Measurements from ENCODE around the gene FAM114A1.
"Not testable (repeated sequence)": the region's sequence is repeated elsewhere in the genome, so short reads cannot be mapped to it uniquely, and the experiment has no call there.

FAM114A1 gene

DNA sequence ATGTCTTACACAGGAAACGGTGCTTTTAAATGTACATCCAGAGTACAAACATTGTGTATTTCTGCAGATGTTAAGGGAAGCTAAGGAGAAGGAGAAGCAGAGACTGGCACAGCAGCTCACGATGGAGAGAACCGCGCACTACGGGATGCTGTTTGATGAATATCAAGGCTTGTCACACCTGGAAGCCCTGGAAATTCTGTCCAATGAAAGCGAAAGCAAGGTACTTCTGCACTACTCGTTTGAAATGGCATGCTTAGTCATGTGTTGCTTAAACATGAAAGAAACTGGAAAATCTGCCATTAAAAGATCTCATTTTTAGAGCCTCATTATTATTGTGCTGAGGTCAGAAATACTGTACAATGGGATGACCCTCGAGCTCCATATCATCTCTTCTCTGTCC lies 47.2 kb downstream of the FAM114A1 start:
- no peaks in the 10 kb centered on the region for H3K9me3 ChIP-seq
- H3K4me1 ChIP-seq: peaks cover 23% of the 10 kb centered on the region
- TF ChIP-seq Cebpa-rat (IDR thresholded peaks at IDR 0.05): no peak
- peak overlapping the region; percentile 10 for H3K4me2 ChIP-seq
- no peak overlapping the region for H3K27ac ChIP-seq
- H3K4me3 ChIP-seq: no peak overlapping the region
- H3K36me3 ChIP-seq: no peaks in the 10 kb centered on the region
- H4K20me1 ChIP-seq: no peaks in the 10 kb centered on the region
- no peaks in the 10 kb centered on the region for H3K27me3 ChIP-seq
- no peak overlapping the region for H3K9ac ChIP-seq

- not testable (repeated sequence) for H3K36me3 ChIP-seq, H4K20me1 ChIP-seq, H3K4me2 ChIP-seq, H3K27ac ChIP-seq, H3K9ac ChIP-seq, H3K9me3 ChIP-seq, H3K27me3 ChIP-seq, H3K4me3 ChIP-seq
- peaks cover 30% of the 10 kb centered on the region for H3K4me1 ChIP-seq
Measured at GRCh38 chr4:38916267-38916666, 48.7 kb downstream of the FAM114A1 start.

DNA sequence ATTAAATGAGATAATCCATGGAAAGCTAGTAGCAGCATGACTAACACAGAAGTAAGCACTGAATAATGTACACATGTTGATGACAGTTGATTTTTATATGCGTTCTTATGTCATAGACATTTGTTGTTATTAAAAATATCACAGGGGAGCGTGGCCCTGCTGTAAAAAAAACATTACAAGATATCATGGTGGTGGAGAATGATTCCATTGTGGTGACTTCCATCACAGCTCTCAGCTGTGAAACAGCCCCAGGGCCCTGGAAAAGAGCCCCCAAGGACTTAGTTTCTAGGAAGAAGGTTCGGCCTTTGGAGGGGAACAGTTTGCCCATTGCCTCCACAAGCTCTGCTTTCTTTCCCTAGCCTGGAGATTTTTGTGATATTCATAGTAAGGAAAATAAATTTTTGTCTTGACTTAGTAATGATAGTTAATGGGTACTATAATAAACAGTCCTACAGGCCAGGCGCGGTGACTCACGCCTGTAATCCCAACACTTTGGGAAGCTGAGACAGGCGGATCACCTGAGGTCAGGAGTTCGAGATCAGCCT lies 49.9 kb downstream of the FAM114A1 start:
- no peak for TF ChIP-seq Cebpa-rat (IDR thresholded peaks at IDR 0.05)
- no peaks in the 10 kb centered on the region for H3K36me3 ChIP-seq
- no peaks in the 10 kb centered on the region for H3K9me3 ChIP-seq
- H3K4me2 ChIP-seq: no peak overlapping the region
- H3K9ac ChIP-seq: no peak overlapping the region
- no peaks in the 10 kb centered on the region for H3K27me3 ChIP-seq
- H3K4me1 ChIP-seq: peaks cover 24% of the 10 kb centered on the region
- no peak overlapping the region for H3K27ac ChIP-seq
- no peak overlapping the region for H3K4me3 ChIP-seq
- no peaks in the 10 kb centered on the region for H4K20me1 ChIP-seq

- no peak for TF ChIP-seq Cebpa-rat (IDR thresholded peaks at IDR 0.05)
- Histone ChIP-seq H4K20me1 (no peaks in the 10 kb centered on the region), H3K27ac (no peak overlapping the region), H3K27me3 (no peaks in the 10 kb centered on the region), H3K36me3 (no peaks in the 10 kb centered on the region), H3K4me1 (peaks cover 15% of the 10 kb centered on the region), H3K4me2 (no peak overlapping the region), H3K9ac (no peak overlapping the region), H3K9me3 (no peaks in the 10 kb centered on the region), H3K4me3 (no peak overlapping the region)
Measured at GRCh38 chr4:38919494-38919893, 51.9 kb downstream of the FAM114A1 start.

- TF ChIP-seq Cebpa-rat (IDR thresholded peaks at IDR 0.05): no peak
- no peaks in the 10 kb centered on the region for H4K20me1 ChIP-seq
- H3K27me3 ChIP-seq: no peaks in the 10 kb centered on the region
- H3K9me3 ChIP-seq: no peaks in the 10 kb centered on the region
- no peaks in the 10 kb centered on the region for H3K36me3 ChIP-seq
- H3K4me3 ChIP-seq: no peak overlapping the region
- H3K4me1 ChIP-seq: peaks cover 8% of the 10 kb centered on the region
- no peak overlapping the region for H3K27ac ChIP-seq
- no peak overlapping the region for H3K4me2 ChIP-seq
- no peak overlapping the region for H3K9ac ChIP-seq
Measured at GRCh38 chr4:38920186-38920585, 52.6 kb downstream of the FAM114A1 start.

GRCh38 chr4:38920677-38921076 lies 53.1 kb downstream of the FAM114A1 start:
- TF ChIP-seq Cebpa-rat (IDR thresholded peaks at IDR 0.05): no peak
- Histone ChIP-seq H3K4me2 (0 out of 2 replicates have a peak overlapping the region, but pooled peaks have one; percentile 6), H3K9me3 (no peaks in the 10 kb centered on the region), H4K20me1 (no peaks in the 10 kb centered on the region), H3K9ac (no peak overlapping the region), H3K27ac (no peak overlapping the region), H3K4me3 (no peak overlapping the region), H3K27me3 (no peaks in the 10 kb centered on the region), H3K36me3 (no peaks in the 10 kb centered on the region), H3K4me1 (peaks cover 7% of the 10 kb centered on the region; the same call in 1 of the 2 replicates)

DNA sequence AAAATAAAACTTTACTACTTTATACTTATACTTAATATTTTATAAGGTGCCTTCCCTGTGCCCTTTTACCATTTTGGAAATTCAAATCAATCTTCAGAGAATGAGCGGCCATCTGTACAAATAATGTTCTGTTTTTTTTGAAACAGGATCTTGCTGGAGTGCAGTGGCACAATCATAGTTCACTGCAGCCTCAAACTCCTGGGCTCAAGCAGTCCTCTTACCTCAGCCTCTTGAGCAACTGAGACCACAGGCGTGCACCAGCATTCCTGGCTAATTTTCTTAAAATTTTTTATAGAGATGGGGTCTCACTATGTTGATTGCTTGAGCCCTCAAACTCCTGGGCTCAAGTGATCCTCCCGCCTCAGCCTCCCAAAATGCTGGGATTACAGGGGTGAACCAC lies 53.5 kb downstream of the FAM114A1 start:
- Histone ChIP-seq H3K9ac (no peak overlapping the region), H3K27me3 (no peaks in the 10 kb centered on the region), H3K36me3 (no peaks in the 10 kb centered on the region), H3K27ac (no peak overlapping the region), H3K4me1 (peaks cover 7% of the 10 kb centered on the region; the same call in 1 of the 2 replicates), H3K4me3 (no peak overlapping the region), H4K20me1 (no peaks in the 10 kb centered on the region), H3K4me2 (no peak overlapping the region), H3K9me3 (no peaks in the 10 kb centered on the region)
- no peak for TF ChIP-seq Cebpa-rat (IDR thresholded peaks at IDR 0.05)

- H3K27me3 ChIP-seq: no peaks in the 10 kb centered on the region
- H3K9ac ChIP-seq: no peak overlapping the region
- H3K36me3 ChIP-seq: no peaks in the 10 kb centered on the region
- no peaks in the 10 kb centered on the region for H4K20me1 ChIP-seq
- H3K4me2 ChIP-seq: no peak overlapping the region
- no peaks in the 10 kb centered on the region for H3K9me3 ChIP-seq
- H3K27ac ChIP-seq: no peak overlapping the region
- H3K4me3 ChIP-seq: no peak overlapping the region
- TF ChIP-seq Cebpa-rat (IDR thresholded peaks at IDR 0.05): no peak
- H3K4me1 ChIP-seq: peaks cover 7% of the 10 kb centered on the region; the same call in 1 of the 2 replicates
Measured at GRCh38 chr4:38923746-38924145, 56.1 kb downstream of the FAM114A1 start.

GRCh38 chr4:38924353-38924752 lies 56.7 kb downstream of the FAM114A1 start:
- no peak overlapping the region for H3K4me3 ChIP-seq
- H3K9me3 ChIP-seq: no peaks in the 10 kb centered on the region
- H3K27me3 ChIP-seq: no peaks in the 10 kb centered on the region
- H3K4me1 ChIP-seq: peaks cover 7% of the 10 kb centered on the region; the same call in 1 of the 2 replicates
- no peak overlapping the region for H3K27ac ChIP-seq
- no peaks in the 10 kb centered on the region for H4K20me1 ChIP-seq
- no peak for TF ChIP-seq Cebpa-rat (IDR thresholded peaks at IDR 0.05)
- no peak overlapping the region for H3K4me2 ChIP-seq
- H3K9ac ChIP-seq: no peak overlapping the region
- no peaks in the 10 kb centered on the region for H3K36me3 ChIP-seq

DNA sequence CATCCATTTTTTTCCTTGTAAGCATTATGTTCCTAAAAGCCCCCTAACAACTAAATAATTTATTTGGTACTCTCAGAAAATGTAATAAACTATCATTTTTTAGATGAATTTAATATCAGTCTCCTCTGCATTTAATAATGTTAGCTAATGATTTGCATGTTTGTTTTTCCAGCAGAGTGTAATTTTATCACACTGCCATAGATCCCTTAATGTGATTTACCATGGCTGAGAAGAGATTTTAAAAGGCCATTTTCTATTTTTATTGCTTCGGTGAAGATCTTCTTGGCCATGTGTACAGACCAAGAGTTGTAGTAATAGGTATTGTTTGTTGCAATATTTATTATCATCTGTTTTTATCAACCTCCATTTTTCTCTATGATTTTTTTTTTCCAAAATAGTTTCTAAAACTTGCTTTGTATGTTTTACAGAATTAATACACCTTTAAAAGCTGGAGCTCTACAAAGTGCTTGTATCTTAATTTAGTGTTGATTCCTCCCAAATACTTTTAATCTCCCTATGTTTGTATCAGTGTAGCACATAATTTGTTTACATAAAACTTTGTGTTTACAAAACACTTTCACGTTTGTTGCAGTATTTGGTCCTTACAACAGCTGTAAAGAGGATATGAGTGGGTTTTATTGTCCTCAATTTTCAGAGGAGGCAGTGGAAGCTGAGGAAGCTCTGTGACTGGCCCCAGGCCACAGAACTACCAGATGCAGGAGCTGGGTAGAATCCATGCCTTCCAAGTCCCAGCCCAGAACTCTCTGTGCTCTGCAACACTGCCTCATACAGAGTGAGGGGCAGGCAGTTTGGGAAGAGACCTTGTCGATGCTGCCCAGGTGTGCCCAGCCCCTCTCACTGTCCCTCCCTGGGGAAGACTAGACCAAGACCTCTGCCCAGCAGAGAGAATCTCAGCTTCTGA lies 58.1 kb downstream of the FAM114A1 start:
- Histone ChIP-seq H3K9me3 (no peaks in the 10 kb centered on the region), H3K27ac (no peak overlapping the region), H3K4me2 (no peak overlapping the region), H3K9ac (no peak overlapping the region), H3K4me3 (no peak overlapping the region), H4K20me1 (no peaks in the 10 kb centered on the region), H3K36me3 (no peaks in the 10 kb centered on the region), H3K4me1 (peaks cover 2% of the 10 kb centered on the region; the same call in 1 of the 2 replicates), H3K27me3 (no peaks in the 10 kb centered on the region)
- no peak for TF ChIP-seq Cebpa-rat (IDR thresholded peaks at IDR 0.05)

All from BLaER1 (cell line).